Cardiac septum (tissue), 1 donor: ENCODE results near the gene ARL10. TPM values are rescaled to one million over a fixed set of nuclear protein-coding genes. Genes with fewer than 3 reads are reported as not detected.

Experiments used
- DNase-seq: peaks from one replicate; pipeline ENCODE4 v3.0.0-alpha.2; 2020; ENCODE audit warnings: low spot score
- intact Hi-C: fragments of 100-400 bp; cut with DNase I; formaldehyde crosslinking; loops from one replicate; pipeline ENCODE4 v1.14.0; 2022
- total RNA-seq: library from RNA; stranded (reverse); fragmentation: NEBNext Ultra II Directional; extraction: Animal tissue kit (Norgen Biotek cat#: 25700); gene quantifications from one replicate; pipeline ENCODE4 v1.2.1, GENCODE V29; 2021
- donor health status: DM: no; HTN: no; CAD: no.

Gene ARL10
- total RNA-seq, 1 donor from 2014 or later = 11.4 TPM

DNA sequence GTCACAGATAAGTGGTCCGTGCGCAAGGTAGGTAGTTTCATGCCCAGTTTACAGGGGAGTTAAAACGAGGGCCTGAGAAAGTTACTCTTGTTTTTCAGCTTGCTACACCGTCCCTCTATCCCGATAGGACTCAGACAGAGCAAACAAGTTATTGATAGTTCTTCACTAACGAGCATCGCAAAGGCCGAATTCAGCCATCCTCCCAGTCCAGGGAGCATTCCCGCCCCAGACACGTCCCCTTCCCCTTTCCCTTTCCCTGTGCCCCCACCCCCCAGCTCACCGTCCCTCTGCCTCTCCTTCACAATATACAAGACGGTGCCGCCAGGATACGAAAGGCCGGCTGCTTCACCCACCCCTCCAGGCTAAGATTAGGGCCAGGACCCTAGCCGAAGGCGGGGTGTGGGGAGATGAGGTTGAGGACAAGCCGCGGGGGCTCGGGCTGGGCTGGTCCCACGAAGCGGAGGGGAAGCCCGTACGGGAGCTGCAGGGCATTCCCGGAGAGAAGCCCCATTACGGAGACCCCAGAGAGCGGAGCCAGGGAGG, 4.3 kb upstream of the ARL10 start:
- intact Hi-C loops = loop anchor here (1.0 to 5.0 kb wide), 3 partner anchors 28 to 181 kb away; partner anchors contain the start of genes HIGD2A and NOP16
- DNase-seq = no peak

DNA sequence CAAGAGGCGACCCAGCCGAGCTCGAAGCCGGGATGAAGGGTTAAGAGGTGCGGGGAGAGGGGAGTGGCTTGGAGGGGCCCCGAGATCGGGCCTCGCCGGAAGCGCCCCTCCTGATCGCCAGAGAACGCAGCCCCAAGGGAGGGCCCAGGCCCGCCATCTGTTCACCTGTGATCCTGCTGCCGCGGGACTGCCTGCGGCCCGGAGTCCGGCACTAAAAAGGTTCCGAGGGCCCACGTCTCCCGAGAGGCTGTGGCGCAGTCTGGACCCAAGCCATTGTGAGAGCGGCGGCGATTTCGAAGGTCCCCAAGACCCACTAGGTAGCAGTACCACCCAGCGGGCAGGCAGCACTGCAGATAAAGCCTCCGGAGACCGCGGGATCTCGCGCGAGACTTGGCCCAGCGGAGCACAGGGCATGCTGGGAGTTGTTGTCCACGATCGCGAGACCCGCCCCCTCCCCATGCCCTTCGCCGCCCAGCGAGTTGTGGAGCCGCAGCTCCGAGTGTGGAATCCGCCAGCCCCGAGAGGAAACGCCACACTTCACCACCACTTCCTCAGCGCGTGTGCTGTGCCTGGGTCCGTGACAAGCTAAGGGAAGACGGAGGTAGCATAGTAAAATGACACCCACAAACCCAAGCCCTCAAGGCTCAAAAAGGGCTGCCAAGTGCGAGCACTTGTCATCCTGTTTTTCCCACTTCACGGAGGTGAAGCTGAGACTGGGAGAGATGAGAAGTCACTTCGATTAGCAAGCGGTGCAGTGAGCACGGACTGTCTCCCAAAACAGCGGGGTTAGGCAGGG, 3.7 kb upstream of the ARL10 start, which contains the start of gene KIAA1191:
Gene KIAA1191 (minus strand): TSS at position 328 of the 796 bp plus-strand sequence. CDS start 2,256 bp downstream, outside the sequence.
- peak; percentile 98 for DNase-seq
- intact Hi-C loops = loop anchor here (1.0 to 5.0 kb wide), 3 partner anchors 27 to 181 kb away; partner anchors contain the start of genes HIGD2A and NOP16

DNA sequence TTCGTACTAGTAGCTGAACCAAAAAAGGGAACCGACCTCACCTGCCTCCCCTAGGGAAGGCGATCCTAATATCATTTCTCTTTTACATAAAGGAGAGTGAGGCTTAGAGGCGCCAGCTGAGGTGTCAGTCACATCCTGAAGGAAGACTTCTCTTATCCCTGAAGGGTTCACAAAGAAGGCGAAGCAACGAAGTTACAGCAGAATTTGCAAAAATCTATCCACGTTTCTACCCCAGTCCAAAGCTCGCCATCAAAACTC, 3.1 kb upstream of the ARL10 start:
- intact Hi-C loops = loop anchor here (5.0 kb wide), 1 partner anchor 180 kb away; no protein-coding TSS in a partner anchor
- no peak for DNase-seq

DNA sequence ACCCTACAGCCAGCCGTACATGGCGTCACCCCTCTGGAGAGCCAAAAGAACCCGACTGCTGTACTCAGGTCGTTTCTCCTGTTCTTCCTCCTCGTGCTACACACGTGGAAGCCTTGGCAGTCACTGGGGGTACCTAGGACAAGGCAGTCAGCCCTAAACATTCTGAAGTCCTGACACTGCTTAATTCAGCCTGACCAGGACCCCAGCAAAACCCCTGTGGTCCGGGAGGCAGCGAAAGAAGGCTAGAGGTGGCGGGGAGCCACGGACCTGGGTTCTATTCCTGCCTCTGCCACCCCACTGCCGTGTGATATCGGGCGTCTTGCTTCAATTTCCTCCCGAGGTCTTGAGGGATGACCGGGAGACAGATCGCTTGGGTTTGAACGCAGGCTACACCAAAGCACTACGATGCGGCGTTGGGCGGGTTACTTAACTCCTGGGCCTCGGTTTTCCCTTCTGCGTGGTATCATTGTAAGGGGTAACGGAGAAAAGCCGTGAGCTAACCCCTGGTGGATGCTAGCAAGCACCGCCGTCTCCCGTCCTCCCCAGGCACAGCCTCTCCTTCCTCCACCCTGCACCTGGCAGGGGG, 429 bp upstream of the ARL10 start:
- DNase-seq = no peak
- intact Hi-C loops = loop anchor here (5.0 kb wide), 1 partner anchor 177 kb away; no protein-coding TSS in a partner anchor

GRCh38 chr5:176366232-176366894, 1.1 kb downstream of the ARL10 start:
- intact Hi-C loops = no loop called here
- no peak for DNase-seq

GRCh38 chr5:176368726-176369125, 3.4 kb downstream of the ARL10 start:
- intact Hi-C loops = no loop called here
- no peak for DNase-seq

- no peak for DNase-seq
Observed at GRCh38 chr5:176369934-176370711, 4.8 kb downstream of the ARL10 start.

DNA sequence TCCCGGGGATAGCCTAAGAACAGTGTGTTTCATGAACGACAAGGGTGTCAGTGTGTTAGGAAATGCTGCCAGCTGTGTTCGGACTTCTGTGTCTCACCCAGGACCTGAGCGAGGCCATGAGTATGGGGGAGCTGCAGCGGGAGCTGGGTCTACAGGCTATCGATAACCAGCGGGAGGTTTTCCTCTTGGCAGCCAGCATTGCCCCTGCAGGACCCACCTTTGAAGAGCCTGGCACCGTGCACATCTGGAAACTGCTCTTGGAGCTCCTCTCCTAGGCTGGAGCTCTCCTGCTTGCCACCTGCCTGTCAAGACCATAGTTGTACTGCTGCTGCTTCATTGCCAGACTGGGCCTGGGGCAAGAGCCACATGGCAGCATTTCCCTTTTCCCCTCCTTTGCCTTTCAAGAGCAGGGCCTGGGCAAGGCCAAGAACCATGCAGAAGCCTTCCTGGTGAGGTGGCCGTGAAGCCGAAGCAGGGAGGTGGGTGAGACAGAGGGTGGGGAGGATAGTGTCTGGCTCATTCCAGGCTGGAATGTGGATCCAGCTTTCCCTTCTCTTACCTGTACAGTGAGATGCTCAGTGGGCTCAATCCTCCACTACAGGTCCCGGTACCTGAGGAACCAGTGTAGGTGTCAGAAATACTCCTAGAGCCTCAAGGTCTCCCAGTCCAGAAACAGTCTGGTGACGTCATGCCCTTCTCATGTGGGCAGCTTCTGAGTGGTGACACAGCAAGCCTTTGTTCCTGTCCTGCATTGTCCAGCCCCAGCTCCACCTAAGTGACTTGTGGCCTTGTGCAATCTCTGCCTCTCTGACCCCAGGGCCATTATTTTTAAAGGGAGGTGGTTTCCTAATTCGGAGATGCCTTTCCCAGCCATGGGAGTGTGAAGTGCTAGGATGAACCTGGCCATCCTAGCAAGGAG, 6.6 kb downstream of the ARL10 start:
- no peak for DNase-seq
- intact Hi-C loops = no loop called here

More at GRCh38 chr5:176369934-176370711, 4.8 kb downstream of the ARL10 start:
- intact Hi-C loops = no loop called here

- no peak for DNase-seq
Observed at GRCh38 chr5:176373100-176373818, 8.0 kb downstream of the ARL10 start.

DNA sequence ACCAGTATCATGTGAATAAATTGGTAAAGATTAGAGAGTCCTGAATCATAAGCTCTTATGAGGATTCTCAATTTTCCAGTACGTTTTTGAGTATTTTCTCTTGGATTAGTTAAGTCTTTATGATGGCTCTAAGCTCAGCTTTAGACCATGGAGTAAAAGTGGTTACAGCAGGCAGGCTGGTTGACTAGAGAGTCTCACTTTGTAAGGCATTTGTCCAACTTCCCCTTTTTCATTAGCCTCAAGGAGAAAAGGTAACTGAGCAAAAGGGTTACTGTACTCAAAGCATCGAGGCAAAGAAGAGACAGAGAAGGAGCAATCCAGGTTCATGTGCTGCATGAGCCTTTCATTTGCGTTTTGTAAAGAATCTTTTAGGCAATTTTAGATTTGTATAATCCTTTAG, 14.6 kb downstream of the ARL10 start:
- intact Hi-C loops = no loop called here
- no peak for DNase-seq

More at GRCh38 chr5:176373100-176373818, 8.0 kb downstream of the ARL10 start:
- intact Hi-C loops = no loop called here

DNA sequence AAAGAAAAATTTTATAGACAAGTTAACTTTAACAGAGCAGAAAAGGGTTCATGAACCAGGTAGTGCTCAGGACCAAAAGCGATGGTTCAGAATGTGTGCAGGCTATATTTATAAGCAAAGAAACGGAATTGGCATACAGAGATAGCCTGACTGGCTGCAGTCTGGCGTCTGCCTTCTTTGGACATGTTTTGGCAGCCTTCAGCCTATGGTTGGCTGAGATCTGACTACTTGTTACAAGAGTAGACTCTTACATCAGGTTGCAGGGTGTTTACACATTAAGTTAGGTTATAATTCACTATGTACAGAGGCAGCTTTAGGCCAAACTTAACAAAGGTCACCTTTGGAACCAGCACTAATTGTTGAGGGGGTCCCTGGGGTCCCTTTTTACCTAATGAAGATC, 16.1 kb downstream of the ARL10 start:
- intact Hi-C loops = no loop called here
- DNase-seq = no peak

GRCh38 chr5:176381979-176382378, 16.7 kb downstream of the ARL10 start:
- intact Hi-C loops = no loop called here
- no peak for DNase-seq

- DNase-seq = no peak
- intact Hi-C loops = no loop called here
Observed at GRCh38 chr5:176382721-176383120, 17.4 kb downstream of the ARL10 start.

DNA sequence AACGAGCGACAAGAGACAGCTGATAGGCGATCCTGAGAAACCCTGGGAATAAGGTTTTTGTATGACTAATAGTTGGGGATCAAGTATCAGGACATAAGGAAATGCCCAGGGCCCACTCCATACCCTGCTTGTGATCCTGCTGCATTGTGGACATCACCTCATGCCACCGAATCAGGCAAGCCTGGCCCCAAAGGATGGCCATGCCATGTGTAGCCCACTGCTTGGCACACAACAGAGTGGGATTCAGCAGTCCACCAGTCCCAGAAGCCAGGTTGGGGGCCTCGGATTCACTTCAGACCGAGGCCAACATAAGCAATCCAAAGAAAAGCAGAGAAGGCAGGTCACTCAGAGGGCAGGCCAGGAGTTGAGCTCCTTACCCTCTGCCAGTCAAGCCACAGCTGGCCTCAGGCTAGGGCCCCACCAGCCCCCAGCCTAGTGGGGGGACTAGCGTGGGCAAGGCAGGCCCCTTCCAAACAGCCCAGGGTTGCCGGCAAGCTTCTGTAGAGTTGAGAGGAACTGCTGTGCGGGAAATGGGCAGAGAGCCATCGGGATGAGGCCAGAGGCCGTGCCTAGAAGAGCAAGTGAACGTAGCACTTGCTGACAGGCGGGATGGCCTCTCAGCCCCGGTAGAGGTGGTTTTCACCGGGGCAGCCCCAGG, 18.1 kb downstream of the ARL10 start:
- intact Hi-C loops = no loop called here
- DNase-seq = no peak

DNA sequence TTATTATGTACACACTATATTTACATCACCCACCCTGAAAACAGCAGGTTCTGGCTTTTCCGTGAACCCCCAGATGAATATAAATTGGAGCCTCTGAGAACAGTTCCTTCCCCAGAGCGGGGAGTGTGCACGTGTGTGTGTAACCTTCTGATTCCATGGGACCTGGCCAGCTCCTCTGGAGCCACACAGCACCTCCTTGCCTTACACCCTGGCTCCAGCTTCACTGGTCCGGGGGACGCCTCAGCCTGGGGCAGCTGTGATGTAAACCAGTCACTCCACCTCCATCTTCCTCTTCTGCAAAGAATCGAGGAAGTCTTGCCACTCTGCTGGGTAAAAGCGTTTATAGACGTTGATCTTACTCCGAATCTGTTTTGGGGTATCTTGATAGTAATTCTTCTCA, 18.7 kb downstream of the ARL10 start:
- DNase-seq = no peak
- intact Hi-C loops = no loop called here

DNA sequence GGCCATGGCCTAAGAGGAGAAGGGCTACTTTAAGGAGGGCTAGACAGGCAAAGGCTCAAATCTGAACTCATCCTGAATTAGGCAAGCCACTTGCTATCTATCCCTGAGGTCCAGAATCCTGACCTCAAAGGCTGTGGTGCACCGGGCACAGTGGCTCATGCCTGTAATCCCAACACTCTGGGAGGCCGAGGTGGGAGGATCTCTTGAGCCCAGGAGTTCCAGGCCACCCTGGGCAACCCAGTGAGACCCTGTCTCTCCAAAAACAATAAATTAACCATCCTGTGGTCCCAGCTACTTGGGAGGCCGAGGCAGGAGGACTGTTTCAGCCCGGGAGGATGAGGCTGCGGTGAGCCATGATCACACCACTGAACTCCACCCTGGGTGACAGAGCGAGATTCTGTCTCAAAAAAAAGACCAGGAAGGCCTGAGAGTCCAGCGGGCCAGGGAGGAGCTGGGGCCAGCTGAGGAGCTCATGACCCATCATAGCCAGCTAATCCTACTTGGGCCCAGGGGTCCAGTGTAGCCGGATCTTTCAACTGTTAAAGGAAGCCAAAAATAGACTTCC, 19.2 kb downstream of the ARL10 start:
- no peak for DNase-seq
- intact Hi-C loops = no loop called here

DNA sequence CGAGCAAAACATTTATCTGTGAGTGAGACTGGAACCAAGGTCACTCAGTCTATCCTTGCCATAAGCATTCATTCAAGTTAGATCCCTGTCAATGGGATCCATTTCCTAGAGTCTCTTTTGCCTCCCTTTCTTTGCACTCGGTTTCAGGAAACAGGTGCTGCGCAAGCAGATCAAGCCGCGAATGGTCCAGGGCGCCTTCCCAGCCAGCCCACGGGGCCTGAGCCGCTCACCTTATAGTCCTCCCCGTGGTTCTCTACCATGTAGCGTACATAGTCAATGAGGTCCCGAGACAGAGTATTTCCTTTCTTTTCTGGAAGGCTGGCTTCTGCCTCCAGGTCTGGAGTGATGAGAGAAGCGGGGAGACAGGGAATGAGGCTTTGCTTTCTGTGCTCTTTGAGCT, 19.7 kb downstream of the ARL10 start:
- intact Hi-C loops = no loop called here
- DNase-seq = no peak
